Lung (tissue), 12 donors: ENCODE measurements around the gene PGLYRP3. TPM values are rescaled to one million over a fixed set of nuclear protein-coding genes. Genes with fewer than 3 reads are reported as not detected.

Experiments
- ATAC-seq: fragments of 200-7000 bp; cut with Tn5 transposase; one replicate; pipeline ENCODE4 v1.9.1; 2020; ENCODE audit warnings: moderate number of reproducible peaks; ENCODE audit not compliant: insufficient read depth, low FRiP score
- DNase-seq, 3 donors: peaks; one replicate each; pipeline ENCODE4 v3.0.0-alpha.2; 2013 to 2017
- H3K27ac ChIP-seq, 2 donors: one replicate each; pipeline ENCODE4 v1.5.1; 2013; ENCODE audit warnings: mild to moderate bottlenecking in 2 of 2, moderate library complexity in 2 of 2, control low read depth in 1 of 2, inconsistent platforms in 1 of 2, low read depth in 1 of 2, low read length in 1 of 2
- H3K27me3 ChIP-seq, 3 donors: one replicate each; pipeline ENCODE4 v1.5.1; 2013; ENCODE audit warnings: low read length in 2 of 3; ENCODE audit not compliant: control insufficient read depth in 3 of 3, insufficient read depth in 3 of 3
- H3K36me3 ChIP-seq, 4 donors: one replicate each; pipeline ENCODE4 v1.5.1; 2013; ENCODE audit warnings: low read length in 4 of 4, mild to moderate bottlenecking in 1 of 4, moderate library complexity in 1 of 4; ENCODE audit not compliant: control insufficient read depth in 4 of 4, insufficient read depth in 4 of 4
- H3K4me1 ChIP-seq, 5 donors: one replicate each; pipeline ENCODE4 v1.5.1; 2013; ENCODE audit warnings: low read length in 5 of 5, mild to moderate bottlenecking in 2 of 5, moderate library complexity in 1 of 5; ENCODE audit not compliant: control insufficient read depth in 5 of 5, insufficient read depth in 5 of 5
- H3K4me3 ChIP-seq: one replicate; pipeline ENCODE4 v1.5.1; 2013; ENCODE audit warnings: mild to moderate bottlenecking, control low read depth, moderate library complexity
- H3K9ac ChIP-seq, 2 donors: one replicate each; pipeline ENCODE4 v1.5.1; 2013; ENCODE audit warnings: low read length in 2 of 2, control low read depth in 1 of 2; ENCODE audit not compliant: insufficient read depth in 1 of 2
- H3K9me3 ChIP-seq, 4 donors: one replicate each; pipeline ENCODE4 v1.5.1; 2013; ENCODE audit warnings: low read length in 3 of 4, mild to moderate bottlenecking in 1 of 4, moderate library complexity in 1 of 4; ENCODE audit not compliant: control insufficient read depth in 4 of 4, insufficient read depth in 3 of 4
- WGBS, 2 donors: extraction: QIAGEN DNeasy Blood & Tissue Kit; methylation state at CpG; one replicate each; pipeline ENCODE4 v1.1.7; 2013; 5-methylcytosine and 5-hydroxymethylcytosine counted together
- polyA plus RNA-seq, 2 donors: library from polyadenylated mRNA; stranded (reverse); fragments of 200-250 nt; gene quantifications; one replicate each; pipeline ENCODE4 v1.2.1, GENCODE V29; 2013
- total RNA-seq, 2 donors: library from RNA; depleted of rRNA in 1 of 2; stranded (reverse); fragments of >200 nt in 1 of 2; gene quantifications; one replicate each; pipeline ENCODE4 v1.2.1, GENCODE V29; 2014 to 2021
- TF ChIP-seq, protein P1 (sequence below): IDR thresholded peaks from 2 replicates; pipeline ENCODE4 v1.5.1; 2012; ENCODE audit warnings: mild to moderate bottlenecking; ENCODE audit errors: control extremely low read depth, extremely low read depth
- donor health status: control.
- donor health status: control.
- donor health status: Bipolar disorder and iron deficiency.
- donor health status: healthy.
- donor health status: DM: yes; HTN: yes; CAD: no.

The PGLYRP3 gene
- total and polyA plus RNA-seq, 4 donors, result not detected

DNA sequence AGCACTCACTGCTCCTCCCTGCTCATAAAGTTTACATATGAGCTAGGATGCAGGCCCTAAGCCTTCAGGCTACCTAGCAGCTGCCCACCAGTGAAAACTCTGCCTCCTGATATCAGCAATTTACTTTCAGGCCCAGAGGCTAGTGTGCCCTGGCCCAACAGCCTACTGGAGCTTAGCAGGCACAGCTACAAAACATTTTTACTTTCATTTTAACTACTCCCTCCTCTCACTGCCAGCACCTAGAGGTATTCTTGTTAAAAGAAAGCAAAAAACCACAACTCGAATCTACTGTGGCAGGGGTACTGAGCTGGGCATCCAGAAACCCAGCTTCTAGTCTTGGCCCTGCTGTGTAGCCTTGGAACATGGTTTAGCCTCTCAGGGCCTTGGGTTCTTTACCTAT is 59.1 kb downstream of the PGLYRP3 start:
- Histone ChIP-seq H3K4me3 (no peak overlapping the region), H3K27me3 (peaks cover 0 to 11% (median 7%) of the 10 kb centered on the region in 3 donors), H3K27ac (no peak overlapping the region), H3K9ac (no peak overlapping the region), H3K9me3 (peaks cover 0 to 3% (median 0%) of the 10 kb centered on the region in 4 donors), H3K36me3 (no peaks in the 10 kb centered on the region), H3K4me1 (no peaks in the 10 kb centered on the region)
- 42 to 79% methylated on average over 1 of the region's 1 CpG for WGBS, 2 donors
- no peak for DNase-seq
- no peak for ATAC-seq
- TF ChIP-seq, protein P1, sequence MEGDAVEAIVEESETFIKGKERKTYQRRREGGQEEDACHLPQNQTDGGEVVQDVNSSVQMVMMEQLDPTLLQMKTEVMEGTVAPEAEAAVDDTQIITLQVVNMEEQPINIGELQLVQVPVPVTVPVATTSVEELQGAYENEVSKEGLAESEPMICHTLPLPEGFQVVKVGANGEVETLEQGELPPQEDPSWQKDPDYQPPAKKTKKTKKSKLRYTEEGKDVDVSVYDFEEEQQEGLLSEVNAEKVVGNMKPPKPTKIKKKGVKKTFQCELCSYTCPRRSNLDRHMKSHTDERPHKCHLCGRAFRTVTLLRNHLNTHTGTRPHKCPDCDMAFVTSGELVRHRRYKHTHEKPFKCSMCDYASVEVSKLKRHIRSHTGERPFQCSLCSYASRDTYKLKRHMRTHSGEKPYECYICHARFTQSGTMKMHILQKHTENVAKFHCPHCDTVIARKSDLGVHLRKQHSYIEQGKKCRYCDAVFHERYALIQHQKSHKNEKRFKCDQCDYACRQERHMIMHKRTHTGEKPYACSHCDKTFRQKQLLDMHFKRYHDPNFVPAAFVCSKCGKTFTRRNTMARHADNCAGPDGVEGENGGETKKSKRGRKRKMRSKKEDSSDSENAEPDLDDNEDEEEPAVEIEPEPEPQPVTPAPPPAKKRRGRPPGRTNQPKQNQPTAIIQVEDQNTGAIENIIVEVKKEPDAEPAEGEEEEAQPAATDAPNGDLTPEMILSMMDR, result no peak

DNA sequence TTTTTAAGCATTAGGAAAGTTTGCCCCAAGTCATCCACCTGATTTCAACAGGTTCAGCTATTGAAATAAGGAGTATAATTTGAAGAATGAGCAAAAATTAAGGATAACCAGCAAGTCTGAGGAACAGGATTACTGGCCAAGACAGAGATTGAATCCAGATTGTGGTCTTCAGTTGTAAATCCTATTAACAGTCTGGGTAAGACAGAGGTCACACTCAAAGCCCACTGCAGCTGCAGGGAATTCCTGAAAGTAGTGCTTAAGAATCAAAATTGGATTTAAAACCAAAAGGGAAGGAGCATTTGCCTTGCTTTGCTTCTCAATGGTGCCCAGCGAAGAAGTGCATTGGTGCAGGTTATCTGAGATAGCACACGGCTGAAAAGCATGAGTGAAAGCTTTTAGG is 59.7 kb downstream of the PGLYRP3 start:
- 41 to 92% methylated on average over 2 of the region's 2 CpGs for WGBS, 2 donors
- no peak for DNase-seq
- TF ChIP-seq, protein P1, result no peak

DNA sequence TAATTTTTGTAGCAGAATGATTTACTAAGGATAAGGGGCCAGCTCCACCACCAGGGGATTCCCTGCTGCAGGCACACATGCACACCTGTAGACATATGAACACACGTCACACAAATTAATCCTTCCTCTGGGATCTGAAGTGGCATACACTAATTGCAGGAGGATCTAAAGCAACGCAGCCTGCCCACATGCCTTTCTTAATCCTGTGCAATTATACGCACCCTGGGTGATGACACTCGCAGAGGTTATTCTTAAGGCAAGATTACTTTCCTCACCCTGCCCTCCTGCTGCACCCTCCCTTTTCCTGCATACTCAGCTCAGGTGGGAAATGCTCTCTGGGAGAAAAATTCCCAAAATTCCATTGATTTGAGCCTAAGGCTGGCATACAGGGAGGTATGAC is 60.8 kb downstream of the PGLYRP3 start:
- Histone ChIP-seq H3K4me3 (no peak overlapping the region), H3K4me1 (no peaks in the 10 kb centered on the region), H3K36me3 (no peaks in the 10 kb centered on the region), H3K9ac (no peak overlapping the region), H3K9me3 (peaks cover 0 to 3% (median 0%) of the 10 kb centered on the region in 4 donors), H3K27me3 (peaks cover 0 to 13% (median 5%) of the 10 kb centered on the region in 3 donors), H3K27ac (no peak overlapping the region)
- ATAC-seq, result no peak
- TF ChIP-seq, protein P1, result no peak
- DNase-seq, result no peak
- 66 to 86% methylated on average over 4 of the region's 4 CpGs for WGBS, 2 donors

More for the DNA sequence above, 59.7 kb downstream of the PGLYRP3 start:
- Histone ChIP-seq H3K36me3 (no peaks in the 10 kb centered on the region), H3K27ac (no peak overlapping the region), H3K27me3 (peaks cover 0 to 12% (median 5%) of the 10 kb centered on the region in 3 donors), H3K9me3 (peaks cover 0 to 3% (median 0%) of the 10 kb centered on the region in 4 donors), H3K4me1 (no peaks in the 10 kb centered on the region), H3K9ac (no peak overlapping the region), H3K4me3 (no peak overlapping the region)
- ATAC-seq, result no peak

DNA sequence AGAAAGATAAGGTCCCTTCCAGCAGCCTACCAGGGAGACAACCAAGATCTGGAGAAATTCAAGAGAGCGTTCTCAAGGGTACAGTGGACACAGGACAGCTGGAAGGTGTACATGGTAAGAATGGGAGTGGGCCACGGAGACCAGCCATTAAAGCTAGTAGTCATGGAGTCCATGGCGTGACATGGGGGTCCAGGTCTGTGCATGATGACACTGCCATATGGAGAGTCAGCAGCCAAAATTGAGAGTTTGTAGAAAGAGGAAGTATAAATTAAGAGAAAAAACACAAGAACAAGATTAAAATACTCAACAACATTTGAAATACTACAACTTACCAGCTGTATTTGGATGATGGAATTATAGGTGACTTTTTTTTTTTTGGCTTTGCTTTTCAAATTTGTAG is 61.2 kb downstream of the PGLYRP3 start:
- WGBS, 2 donors, result 88 to 92% methylated on average over 3 of the region's 3 CpGs
- peaks cover 0 to 3% (median 0%) of the 10 kb centered on the region in 4 donors for H3K9me3 ChIP-seq
- H3K9ac ChIP-seq, result no peak overlapping the region
- no peaks in the 10 kb centered on the region for H3K4me1 ChIP-seq
- H3K27ac ChIP-seq, result no peak overlapping the region
- peaks cover 0 to 13% (median 5%) of the 10 kb centered on the region in 3 donors for H3K27me3 ChIP-seq
- H3K36me3 ChIP-seq, result no peaks in the 10 kb centered on the region
- ATAC-seq (no peak), DNase-seq (no peak)
- TF ChIP-seq, protein P1, result no peak
- H3K4me3 ChIP-seq, result no peak overlapping the region
